HepG2 (cell line): ENCODE measurements around the gene CRAMP1. TPM values are rescaled to one million over a fixed set of nuclear protein-coding genes. Genes with fewer than 3 reads are reported as not detected.

ENCODE experiments used
- FLYWCH1 ChIP-seq: sonication (generic); formaldehyde crosslinking; IDR thresholded peaks from 2 replicates; pipeline ENCODE4 v1.8.1; 2023; ENCODE audit warnings: mild to moderate bottlenecking, missing genetic modification reagents
- GATA4 ChIP-seq: sonication (generic); IDR thresholded peaks from 2 replicates; pipeline ENCODE4 v1.6.1; 2016; ENCODE audit warnings: antibody characterized with exemption, low read depth, borderline replicate concordance
- NCOR1 ChIP-seq: fragments of 200-600 bp; sonication (generic); IDR thresholded peaks from 2 replicates; pipeline ENCODE4 v1.7.0; 2017; ENCODE audit warnings: antibody characterized with exemption, low read length, borderline replicate concordance
- NFIC ChIP-seq: IDR thresholded peaks from 2 replicates; pipeline ENCODE4 v1.6.1; 2012; ENCODE audit warnings: mild to moderate bottlenecking, low read length, inconsistent platforms
- NR2C2 ChIP-seq: sonication (generic); formaldehyde crosslinking; IDR thresholded peaks from 2 replicates; pipeline ENCODE4 v1.4.0; 2020; ENCODE audit warnings: missing genetic modification reagents, mild to moderate bottlenecking, moderate library complexity, borderline replicate concordance
- PAWR ChIP-seq: sonication (generic); formaldehyde crosslinking; IDR thresholded peaks from 2 replicates; pipeline ENCODE4 v1.4.0; 2020; ENCODE audit warnings: missing genetic modification reagents, mild to moderate bottlenecking, borderline replicate concordance
- TCF7 ChIP-seq: sonication (generic); IDR thresholded peaks from 2 replicates; pipeline ENCODE4 v1.6.1; 2016; ENCODE audit warnings: antibody characterized with exemption, low read depth
- TOE1 ChIP-seq: sonication (generic); formaldehyde crosslinking; IDR thresholded peaks from 2 replicates; pipeline ENCODE4 v1.4.0; 2020; ENCODE audit warnings: mild to moderate bottlenecking, missing genetic modification reagents
- ZNF235 ChIP-seq: sonication (generic); formaldehyde crosslinking; IDR thresholded peaks from 2 replicates; pipeline ENCODE4 v1.8.1; 2023; ENCODE audit warnings: mild to moderate bottlenecking, missing genetic modification reagents, borderline replicate concordance
- ZNF775 ChIP-seq: sonication (generic); formaldehyde crosslinking; IDR thresholded peaks from 2 replicates; pipeline ENCODE4 v1.4.0; 2020; ENCODE audit warnings: missing genetic modification reagents, mild to moderate bottlenecking, moderate library complexity, borderline replicate concordance
- polyA plus RNA-seq, 8 experiments: library from polyadenylated mRNA; depleted of rRNA in 3 of 8; stranded (reverse) in 7 of 8; unstranded in 1 of 8; fragments of >200 nt; fragmentation: Illumina TruSeq in 4 of 8; extraction: Trizol in 4 of 8; gene quantifications; 2 replicates each; pipeline versions ENCODE4 v1.2.1 to v1.2.3, GENCODE V29; 2011 to 2016; ENCODE audit warnings: low read depth in 4 of 8, missing spikeins in 1 of 8, mixed read lengths in 1 of 8; ENCODE audit not compliant: insufficient read depth in 1 of 8
- total RNA-seq, 5 experiments: library from RNA; depleted of rRNA; stranded (reverse); fragments of >200 nt; fragmentation: Illumina TruSeq; extraction: Trizol; gene quantifications; 2 replicates each; pipeline ENCODE4 v1.2.3, GENCODE V29; 2016; ENCODE audit warnings: low read depth in 1 of 5
- TF ChIP-seq, protein P1 (sequence below): sonication (generic); formaldehyde crosslinking; IDR thresholded peaks from 2 replicates; pipeline ENCODE4 v1.4.0; 2020; ENCODE audit warnings: low read depth, mild to moderate bottlenecking, missing genetic modification reagents
- TF ChIP-seq, protein P2 (sequence below): sonication (generic); formaldehyde crosslinking; conservative IDR thresholded peaks from 2 replicates; pipeline ENCODE4 v1.4.0; 2020; ENCODE audit warnings: missing genetic modification reagents
- TF ChIP-seq, protein P3 (sequence below): sonication (generic); formaldehyde crosslinking; IDR thresholded peaks from 2 replicates; pipeline ENCODE4 v1.8.0; 2022; ENCODE audit warnings: missing genetic modification reagents, low read depth, mild to moderate bottlenecking, borderline replicate concordance
- TF ChIP-seq, protein P4 (sequence below): sonication (generic); formaldehyde crosslinking; IDR thresholded peaks from 2 replicates; pipeline ENCODE4 v1.4.0; 2020; ENCODE audit warnings: missing genetic modification reagents; ENCODE audit errors: not compliant biosample characterization
- TF ChIP-seq, protein P5 (sequence below): sonication (generic); formaldehyde crosslinking; IDR thresholded peaks from 2 replicates; pipeline ENCODE4 v1.4.0; 2020; ENCODE audit warnings: missing genetic modification reagents
- TF ChIP-seq, protein P6 (sequence below): sonication (generic); formaldehyde crosslinking; IDR thresholded peaks from 2 replicates; pipeline ENCODE4 v1.4.0; 2020; ENCODE audit warnings: missing genetic modification reagents, borderline replicate concordance
- TF ChIP-seq, protein P7 (sequence below): sonication (generic); formaldehyde crosslinking; conservative IDR thresholded peaks from 2 replicates; pipeline ENCODE4 v1.4.0; 2020; ENCODE audit warnings: missing genetic modification reagents

CRAMP1 gene
- total and polyA plus RNA-seq, 2 of the 13 experiments (the other 11 are each of a cell fraction or from before 2014, with no cell fraction given) = 6.8 to 9.7 TPM

DNA sequence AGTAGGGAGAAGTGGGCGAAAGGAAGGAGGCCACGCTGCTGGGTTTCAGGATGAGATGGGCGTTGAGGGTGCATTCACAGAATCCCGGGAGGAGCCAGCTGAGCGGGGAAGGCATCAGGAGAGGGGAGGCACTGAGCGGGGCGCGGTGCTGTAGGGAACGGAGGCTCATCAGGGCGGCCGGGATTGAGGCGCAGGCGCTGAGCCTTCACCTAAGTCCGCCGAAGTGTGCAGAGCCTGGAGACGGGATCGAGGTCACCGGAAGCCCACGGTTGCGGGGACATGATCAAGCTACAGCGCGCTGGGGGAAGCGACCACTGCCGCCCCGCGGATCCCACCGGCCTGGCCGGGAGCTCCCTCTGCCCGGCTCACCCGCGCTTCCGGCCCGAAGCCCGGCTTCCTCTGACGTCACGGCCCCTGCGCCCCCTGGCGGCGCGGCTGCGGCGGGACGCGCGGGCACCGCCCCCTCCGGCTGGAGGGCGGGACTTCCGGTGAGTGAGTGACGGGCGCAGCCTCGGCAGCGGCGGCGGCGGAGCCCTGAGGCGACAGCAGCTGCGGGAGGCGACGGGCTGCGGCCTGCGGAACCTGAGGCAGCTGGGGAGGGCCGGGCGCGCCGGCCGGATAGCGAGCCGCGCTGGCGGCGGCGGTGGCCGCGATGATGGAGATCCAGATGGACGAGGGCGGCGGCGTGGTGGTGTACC, 93.7 kb downstream of the CRAMP1 start, which contains the start of gene MAPK8IP3 (continued):
- TF ChIP-seq FLYWCH1 (CRISPR knock-in tag) (no peak), NFIC (no peak), TCF7 (no peak), NCOR1 (no peak), ZNF775 (CRISPR knock-in tag) (no peak), PAWR (CRISPR knock-in tag) (no peak), GATA4 (peak; percentile 38; the same call in 1 of the 2 replicates), ZNF235 (no peak), TOE1 (CRISPR knock-in tag) (no peak), NR2C2 (CRISPR knock-in tag) (peak; percentile 57; the same call in 1 of the 2 replicates)
- TF ChIP-seq, protein P1, sequence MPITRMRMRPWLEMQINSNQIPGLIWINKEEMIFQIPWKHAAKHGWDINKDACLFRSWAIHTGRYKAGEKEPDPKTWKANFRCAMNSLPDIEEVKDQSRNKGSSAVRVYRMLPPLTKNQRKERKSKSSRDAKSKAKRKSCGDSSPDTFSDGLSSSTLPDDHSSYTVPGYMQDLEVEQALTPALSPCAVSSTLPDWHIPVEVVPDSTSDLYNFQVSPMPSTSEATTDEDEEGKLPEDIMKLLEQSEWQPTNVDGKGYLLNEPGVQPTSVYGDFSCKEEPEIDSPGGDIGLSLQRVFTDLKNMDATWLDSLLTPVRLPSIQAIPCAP (CRISPR knock-in tag) = no peak
- TF ChIP-seq, protein P2, sequence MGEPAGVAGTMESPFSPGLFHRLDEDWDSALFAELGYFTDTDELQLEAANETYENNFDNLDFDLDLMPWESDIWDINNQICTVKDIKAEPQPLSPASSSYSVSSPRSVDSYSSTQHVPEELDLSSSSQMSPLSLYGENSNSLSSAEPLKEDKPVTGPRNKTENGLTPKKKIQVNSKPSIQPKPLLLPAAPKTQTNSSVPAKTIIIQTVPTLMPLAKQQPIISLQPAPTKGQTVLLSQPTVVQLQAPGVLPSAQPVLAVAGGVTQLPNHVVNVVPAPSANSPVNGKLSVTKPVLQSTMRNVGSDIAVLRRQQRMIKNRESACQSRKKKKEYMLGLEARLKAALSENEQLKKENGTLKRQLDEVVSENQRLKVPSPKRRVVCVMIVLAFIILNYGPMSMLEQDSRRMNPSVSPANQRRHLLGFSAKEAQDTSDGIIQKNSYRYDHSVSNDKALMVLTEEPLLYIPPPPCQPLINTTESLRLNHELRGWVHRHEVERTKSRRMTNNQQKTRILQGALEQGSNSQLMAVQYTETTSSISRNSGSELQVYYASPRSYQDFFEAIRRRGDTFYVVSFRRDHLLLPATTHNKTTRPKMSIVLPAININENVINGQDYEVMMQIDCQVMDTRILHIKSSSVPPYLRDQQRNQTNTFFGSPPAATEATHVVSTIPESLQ (CRISPR knock-in tag) = 0 out of 2 replicates have a peak, but pooled peaks have one; percentile 24
- TF ChIP-seq, protein P3, sequence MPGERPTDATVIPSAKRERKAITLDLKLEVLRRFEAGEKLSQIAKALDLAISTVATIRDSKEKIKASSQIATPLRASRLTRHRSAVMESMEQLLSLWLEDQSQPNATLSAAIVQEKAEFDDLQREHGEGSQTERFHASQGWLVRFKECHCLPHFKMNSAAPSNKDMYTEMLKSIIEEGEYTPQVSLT (CRISPR knock-in tag) = peak; percentile 38; the same call in 1 of the 2 replicates
- TF ChIP-seq, protein P4, sequence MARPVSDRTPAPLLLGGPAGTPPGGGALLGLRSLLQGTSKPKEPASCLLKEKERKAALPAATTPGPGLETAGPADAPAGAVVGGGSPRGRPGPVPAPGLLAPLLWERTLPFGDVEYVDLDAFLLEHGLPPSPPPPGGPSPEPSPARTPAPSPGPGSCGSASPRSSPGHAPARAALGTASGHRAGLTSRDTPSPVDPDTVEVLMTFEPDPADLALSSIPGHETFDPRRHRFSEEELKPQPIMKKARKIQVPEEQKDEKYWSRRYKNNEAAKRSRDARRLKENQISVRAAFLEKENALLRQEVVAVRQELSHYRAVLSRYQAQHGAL (CRISPR knock-in tag) = peak; percentile 54
- TF ChIP-seq, protein P5, sequence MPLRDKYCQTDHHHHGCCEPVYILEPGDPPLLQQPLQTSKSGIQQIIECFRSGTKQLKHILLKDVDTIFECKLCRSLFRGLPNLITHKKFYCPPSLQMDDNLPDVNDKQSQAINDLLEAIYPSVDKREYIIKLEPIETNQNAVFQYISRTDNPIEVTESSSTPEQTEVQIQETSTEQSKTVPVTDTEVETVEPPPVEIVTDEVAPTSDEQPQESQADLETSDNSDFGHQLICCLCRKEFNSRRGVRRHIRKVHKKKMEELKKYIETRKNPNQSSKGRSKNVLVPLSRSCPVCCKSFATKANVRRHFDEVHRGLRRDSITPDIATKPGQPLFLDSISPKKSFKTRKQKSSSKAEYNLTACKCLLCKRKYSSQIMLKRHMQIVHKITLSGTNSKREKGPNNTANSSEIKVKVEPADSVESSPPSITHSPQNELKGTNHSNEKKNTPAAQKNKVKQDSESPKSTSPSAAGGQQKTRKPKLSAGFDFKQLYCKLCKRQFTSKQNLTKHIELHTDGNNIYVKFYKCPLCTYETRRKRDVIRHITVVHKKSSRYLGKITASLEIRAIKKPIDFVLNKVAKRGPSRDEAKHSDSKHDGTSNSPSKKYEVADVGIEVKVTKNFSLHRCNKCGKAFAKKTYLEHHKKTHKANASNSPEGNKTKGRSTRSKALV (CRISPR knock-in tag) = peak; percentile 52; the same call in 1 of the 2 replicates
- TF ChIP-seq, protein P6, sequence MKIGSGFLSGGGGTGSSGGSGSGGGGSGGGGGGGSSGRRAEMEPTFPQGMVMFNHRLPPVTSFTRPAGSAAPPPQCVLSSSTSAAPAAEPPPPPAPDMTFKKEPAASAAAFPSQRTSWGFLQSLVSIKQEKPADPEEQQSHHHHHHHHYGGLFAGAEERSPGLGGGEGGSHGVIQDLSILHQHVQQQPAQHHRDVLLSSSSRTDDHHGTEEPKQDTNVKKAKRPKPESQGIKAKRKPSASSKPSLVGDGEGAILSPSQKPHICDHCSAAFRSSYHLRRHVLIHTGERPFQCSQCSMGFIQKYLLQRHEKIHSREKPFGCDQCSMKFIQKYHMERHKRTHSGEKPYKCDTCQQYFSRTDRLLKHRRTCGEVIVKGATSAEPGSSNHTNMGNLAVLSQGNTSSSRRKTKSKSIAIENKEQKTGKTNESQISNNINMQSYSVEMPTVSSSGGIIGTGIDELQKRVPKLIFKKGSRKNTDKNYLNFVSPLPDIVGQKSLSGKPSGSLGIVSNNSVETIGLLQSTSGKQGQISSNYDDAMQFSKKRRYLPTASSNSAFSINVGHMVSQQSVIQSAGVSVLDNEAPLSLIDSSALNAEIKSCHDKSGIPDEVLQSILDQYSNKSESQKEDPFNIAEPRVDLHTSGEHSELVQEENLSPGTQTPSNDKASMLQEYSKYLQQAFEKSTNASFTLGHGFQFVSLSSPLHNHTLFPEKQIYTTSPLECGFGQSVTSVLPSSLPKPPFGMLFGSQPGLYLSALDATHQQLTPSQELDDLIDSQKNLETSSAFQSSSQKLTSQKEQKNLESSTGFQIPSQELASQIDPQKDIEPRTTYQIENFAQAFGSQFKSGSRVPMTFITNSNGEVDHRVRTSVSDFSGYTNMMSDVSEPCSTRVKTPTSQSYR (CRISPR knock-in tag) = no peak
- TF ChIP-seq, protein P7, sequence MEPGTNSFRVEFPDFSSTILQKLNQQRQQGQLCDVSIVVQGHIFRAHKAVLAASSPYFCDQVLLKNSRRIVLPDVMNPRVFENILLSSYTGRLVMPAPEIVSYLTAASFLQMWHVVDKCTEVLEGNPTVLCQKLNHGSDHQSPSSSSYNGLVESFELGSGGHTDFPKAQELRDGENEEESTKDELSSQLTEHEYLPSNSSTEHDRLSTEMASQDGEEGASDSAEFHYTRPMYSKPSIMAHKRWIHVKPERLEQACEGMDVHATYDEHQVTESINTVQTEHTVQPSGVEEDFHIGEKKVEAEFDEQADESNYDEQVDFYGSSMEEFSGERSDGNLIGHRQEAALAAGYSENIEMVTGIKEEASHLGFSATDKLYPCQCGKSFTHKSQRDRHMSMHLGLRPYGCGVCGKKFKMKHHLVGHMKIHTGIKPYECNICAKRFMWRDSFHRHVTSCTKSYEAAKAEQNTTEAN (CRISPR knock-in tag) = no peak; the same call in 1 of the 2 replicates
